Measurements from ENCODE around the gene TBX1. TPM values are rescaled to one million over a fixed set of nuclear protein-coding genes. Genes with fewer than 3 reads are reported as not detected.

The TBX1 gene
- total RNA-seq, 1 donor = 0.43 TPM

DNA sequence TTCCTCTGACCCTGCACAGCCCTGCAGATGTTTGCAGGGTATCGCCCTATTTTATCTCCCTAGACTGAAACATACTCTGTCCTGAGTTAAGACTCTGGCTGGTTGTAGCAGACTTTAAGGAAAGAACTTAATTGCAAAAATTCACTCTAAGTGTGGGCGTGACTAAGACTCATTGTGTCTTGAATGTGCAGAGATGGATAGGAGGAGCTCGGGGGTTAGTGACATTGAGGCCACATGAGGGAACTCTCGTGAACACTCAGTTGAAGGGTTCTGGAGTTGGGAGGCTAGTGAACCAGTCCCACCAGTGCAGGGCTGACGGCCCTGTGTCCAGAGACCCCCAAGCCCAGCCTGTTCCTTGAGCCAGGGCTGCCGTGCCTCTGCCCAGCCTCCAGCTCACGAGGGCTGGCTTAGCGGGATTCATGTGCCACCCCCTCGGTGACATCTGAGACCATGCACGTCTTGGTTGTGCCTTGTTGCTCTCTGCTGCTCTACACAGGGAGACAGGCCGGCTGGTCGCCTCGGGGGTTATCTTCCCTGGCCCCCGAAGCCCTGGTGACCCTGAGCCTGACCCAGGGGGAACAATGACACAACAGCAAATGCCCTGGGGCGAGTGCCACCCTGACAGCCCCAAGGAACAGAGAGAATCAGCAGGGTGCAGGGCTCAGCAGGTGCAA, 11.4 kb upstream of the TBX1 start:
- TF ChIP-seq, protein P1, sequence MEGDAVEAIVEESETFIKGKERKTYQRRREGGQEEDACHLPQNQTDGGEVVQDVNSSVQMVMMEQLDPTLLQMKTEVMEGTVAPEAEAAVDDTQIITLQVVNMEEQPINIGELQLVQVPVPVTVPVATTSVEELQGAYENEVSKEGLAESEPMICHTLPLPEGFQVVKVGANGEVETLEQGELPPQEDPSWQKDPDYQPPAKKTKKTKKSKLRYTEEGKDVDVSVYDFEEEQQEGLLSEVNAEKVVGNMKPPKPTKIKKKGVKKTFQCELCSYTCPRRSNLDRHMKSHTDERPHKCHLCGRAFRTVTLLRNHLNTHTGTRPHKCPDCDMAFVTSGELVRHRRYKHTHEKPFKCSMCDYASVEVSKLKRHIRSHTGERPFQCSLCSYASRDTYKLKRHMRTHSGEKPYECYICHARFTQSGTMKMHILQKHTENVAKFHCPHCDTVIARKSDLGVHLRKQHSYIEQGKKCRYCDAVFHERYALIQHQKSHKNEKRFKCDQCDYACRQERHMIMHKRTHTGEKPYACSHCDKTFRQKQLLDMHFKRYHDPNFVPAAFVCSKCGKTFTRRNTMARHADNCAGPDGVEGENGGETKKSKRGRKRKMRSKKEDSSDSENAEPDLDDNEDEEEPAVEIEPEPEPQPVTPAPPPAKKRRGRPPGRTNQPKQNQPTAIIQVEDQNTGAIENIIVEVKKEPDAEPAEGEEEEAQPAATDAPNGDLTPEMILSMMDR (IDR thresholded peaks at IDR 0.05; ENCODE audit: insufficient read depth, low read depth, low read length) = no peak
- H3K4me3 ChIP-seq (ENCODE audit: low read depth, low read length) = no peak overlapping the region
- DNase-seq (ENCODE audit: low read depth) = no peak

DNA sequence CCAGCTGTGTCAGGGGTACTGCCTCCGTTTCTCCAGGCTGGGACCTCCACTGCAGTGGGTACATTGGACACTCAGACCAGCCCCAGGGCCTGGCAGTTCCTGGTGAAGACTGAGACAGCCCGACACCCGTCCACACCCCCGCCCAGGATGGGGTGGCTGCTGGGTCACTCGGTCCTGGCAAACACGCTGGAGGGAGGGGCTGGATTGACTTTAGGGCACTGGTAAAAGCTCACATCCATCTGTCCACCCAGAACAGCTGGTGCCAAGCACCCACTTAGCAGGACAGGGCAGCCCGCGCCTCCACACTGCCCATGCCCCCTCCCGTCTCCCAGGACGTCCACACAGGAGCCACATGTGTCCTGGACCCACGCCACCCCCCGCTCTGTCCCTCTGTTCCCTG, 10.7 kb upstream of the TBX1 start:
- no peak overlapping the region for H3K4me3 ChIP-seq (ENCODE audit: low read depth, low read length)
- DNase-seq (ENCODE audit: low read depth) = no peak
- TF ChIP-seq, protein P1 (IDR thresholded peaks at IDR 0.05; ENCODE audit: insufficient read depth, low read depth, low read length) = no peak

DNA sequence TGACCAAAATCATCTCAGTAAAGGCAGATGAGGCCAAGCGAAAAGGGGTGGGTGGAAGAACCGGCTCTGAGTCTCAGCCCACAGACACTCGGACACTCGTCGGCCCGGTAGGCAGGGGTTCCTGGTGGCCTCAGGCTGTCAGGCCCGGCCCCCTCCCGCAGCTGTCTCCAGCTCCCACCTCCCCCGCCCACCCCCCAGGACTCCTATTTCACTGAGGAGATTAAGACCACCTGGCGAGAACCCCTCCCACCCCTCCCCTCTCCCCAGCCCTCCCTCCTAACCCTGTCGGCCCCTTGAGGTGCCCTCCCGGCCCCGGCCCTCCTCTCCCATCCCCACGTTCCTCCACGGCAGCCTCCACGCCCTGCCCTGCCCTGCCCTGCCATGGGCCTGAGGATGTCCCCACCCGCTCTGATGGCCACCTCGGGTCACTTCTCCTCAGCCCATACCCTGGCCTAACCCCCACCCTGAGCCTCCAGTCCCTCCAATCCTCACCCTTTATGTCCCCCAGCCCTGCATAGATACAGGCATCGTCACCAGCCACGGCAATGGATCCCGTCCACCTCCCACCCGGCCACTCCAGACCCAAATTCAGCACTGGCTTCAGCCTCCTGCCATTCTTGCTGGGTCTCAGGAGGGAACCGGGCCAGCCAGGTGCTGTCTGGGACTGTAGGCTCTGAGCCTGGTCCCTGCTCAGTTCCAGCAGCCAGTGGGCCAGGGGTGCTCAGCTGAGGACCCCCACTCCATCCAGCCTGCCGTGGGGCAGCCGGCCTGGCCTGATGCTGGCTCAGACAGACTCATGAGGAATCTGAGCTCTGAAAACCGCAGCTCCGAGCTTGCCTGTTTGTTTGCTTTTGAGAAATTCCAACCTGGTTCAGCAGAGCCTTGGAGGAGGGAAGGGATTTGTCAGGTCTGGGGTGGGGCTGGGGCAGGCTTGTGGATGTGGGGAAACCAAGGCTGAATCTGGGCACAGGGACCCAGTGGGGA, 9.8 kb upstream of the TBX1 start:
- peak; percentile 17 for DNase-seq (ENCODE audit: low read depth)
- TF ChIP-seq, protein P1 (IDR thresholded peaks at IDR 0.05; ENCODE audit: insufficient read depth, low read depth, low read length) = no peak
- H3K4me3 ChIP-seq (ENCODE audit: low read depth, low read length) = no peak overlapping the region

DNA sequence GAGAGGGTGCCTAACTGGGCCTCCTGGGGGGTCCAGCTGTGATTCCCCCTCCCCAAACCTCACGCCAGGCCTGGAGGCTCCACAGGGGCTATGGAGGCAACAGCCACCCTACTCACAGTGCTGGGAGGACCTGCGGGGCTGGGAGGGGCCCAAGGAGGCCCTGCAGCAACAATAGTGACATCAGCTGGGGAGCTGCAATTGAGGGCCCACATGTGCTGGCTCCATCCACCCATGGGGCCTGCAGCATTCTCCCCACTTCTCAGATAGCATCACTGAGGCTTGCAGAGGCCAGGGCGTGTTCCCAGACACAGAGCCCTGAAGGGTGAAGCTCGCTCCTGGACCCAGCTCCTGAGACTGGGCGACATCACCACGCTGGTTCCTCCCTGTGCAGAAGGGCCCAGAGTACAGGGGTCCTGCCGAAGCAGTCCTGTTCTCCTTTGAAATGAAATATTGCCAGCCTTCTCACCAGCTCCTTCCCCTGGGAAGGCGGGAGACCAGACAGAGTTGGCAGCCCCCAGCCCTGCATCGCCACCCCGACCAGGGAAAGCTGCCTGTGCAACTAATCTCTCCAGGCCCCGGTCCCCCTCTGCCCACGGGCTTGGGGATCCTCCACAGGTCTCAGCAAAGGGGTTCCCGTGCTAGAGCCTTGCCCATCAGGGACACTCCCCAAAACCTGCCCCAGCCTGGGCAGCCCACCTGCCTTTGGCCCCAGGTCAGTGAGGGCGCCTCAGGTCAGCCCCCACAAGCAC, 8.9 kb upstream of the TBX1 start:
- no peak for DNase-seq (ENCODE audit: low read depth)
- TF ChIP-seq, protein P1 (IDR thresholded peaks at IDR 0.05; ENCODE audit: insufficient read depth, low read depth, low read length) = no peak
- no peak overlapping the region for H3K4me3 ChIP-seq (ENCODE audit: low read depth, low read length)

DNA sequence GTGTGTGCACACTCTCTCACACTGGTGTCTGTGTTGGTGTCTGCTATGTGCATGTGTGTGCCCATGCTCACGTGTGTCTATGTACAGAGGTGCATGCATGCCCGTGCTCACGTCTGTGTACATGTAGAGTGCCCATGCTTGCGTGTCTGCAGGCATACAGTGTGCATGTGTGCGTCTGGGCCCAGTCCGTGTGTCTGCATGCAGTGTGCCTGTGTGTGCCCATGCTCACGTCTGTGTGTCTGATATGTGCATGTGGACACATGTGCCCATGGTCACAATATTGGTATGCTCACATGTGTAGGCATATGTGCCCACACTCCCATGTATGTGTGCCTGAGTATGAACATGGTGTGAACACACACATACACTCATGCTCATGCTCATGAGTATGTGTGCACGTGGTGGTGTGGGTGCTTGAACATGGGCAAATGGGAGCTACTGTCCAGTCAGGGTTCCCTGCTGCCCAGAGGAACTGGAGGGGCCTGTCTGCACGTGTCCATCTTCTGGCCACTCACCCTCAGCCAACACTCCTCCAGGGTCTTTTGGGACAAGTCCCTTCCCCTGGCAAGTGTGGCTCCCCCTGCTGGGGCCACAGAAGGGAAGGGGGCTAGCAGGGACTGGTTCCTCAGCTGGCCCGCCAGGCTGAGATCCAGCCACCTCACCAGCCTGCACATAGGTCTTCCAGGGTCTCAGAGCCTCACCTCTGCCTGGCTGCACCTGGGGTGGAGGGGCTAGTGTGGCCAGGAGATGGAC, 7.3 kb upstream of the TBX1 start:
- TF ChIP-seq, protein P1 (IDR thresholded peaks at IDR 0.05; ENCODE audit: insufficient read depth, low read depth, low read length) = peak; percentile 14
- H3K4me3 ChIP-seq (ENCODE audit: low read depth, low read length) = no peak overlapping the region
- DNase-seq (ENCODE audit: low read depth) = no peak
